Choroid plexus epithelial cell (primary cell): ENCODE data around the gene EIF3B.

Experiments used
- DNase-seq: peaks from one replicate; pipeline ENCODE4 v3.0.0-alpha.2; 2010; ENCODE audit warnings: low read depth
- H3K4me3 ChIP-seq: 2 replicates; pipeline ENCODE4 v1.5.1; 2011; ENCODE audit warnings: low read depth, mild to moderate bottlenecking, control low read depth, low read length, moderate library complexity
- TF ChIP-seq, protein P1 (sequence below): conservative IDR thresholded peaks from 2 replicates; pipeline ENCODE4 v1.5.1; 2011; ENCODE audit warnings: low read depth, mild to moderate bottlenecking, control low read depth, inconsistent platforms, low read length, moderate library complexity

Gene EIF3B

DNA sequence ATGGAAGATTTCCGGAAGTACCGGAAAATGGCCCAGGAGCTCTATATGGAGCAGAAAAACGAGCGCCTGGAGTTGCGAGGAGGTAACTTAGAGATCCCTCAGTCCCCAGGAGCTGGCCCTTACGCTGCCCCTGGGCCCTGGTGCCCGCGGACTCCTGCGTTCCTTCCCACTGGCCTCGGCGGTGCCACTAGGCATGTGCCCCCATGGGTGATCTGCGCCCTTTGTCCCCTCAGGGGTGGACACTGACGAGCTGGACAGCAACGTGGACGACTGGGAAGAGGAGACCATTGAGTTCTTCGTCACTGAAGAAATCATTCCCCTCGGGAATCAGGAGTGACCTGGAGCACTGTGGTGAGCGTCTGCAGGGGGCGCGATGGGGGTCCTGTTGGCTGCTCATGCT, 24.5 kb downstream of the EIF3B start:
- H3K4me3 ChIP-seq, result no peak overlapping the region
- DNase-seq, result no peak
- TF ChIP-seq, protein P1, sequence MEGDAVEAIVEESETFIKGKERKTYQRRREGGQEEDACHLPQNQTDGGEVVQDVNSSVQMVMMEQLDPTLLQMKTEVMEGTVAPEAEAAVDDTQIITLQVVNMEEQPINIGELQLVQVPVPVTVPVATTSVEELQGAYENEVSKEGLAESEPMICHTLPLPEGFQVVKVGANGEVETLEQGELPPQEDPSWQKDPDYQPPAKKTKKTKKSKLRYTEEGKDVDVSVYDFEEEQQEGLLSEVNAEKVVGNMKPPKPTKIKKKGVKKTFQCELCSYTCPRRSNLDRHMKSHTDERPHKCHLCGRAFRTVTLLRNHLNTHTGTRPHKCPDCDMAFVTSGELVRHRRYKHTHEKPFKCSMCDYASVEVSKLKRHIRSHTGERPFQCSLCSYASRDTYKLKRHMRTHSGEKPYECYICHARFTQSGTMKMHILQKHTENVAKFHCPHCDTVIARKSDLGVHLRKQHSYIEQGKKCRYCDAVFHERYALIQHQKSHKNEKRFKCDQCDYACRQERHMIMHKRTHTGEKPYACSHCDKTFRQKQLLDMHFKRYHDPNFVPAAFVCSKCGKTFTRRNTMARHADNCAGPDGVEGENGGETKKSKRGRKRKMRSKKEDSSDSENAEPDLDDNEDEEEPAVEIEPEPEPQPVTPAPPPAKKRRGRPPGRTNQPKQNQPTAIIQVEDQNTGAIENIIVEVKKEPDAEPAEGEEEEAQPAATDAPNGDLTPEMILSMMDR, result no peak

DNA sequence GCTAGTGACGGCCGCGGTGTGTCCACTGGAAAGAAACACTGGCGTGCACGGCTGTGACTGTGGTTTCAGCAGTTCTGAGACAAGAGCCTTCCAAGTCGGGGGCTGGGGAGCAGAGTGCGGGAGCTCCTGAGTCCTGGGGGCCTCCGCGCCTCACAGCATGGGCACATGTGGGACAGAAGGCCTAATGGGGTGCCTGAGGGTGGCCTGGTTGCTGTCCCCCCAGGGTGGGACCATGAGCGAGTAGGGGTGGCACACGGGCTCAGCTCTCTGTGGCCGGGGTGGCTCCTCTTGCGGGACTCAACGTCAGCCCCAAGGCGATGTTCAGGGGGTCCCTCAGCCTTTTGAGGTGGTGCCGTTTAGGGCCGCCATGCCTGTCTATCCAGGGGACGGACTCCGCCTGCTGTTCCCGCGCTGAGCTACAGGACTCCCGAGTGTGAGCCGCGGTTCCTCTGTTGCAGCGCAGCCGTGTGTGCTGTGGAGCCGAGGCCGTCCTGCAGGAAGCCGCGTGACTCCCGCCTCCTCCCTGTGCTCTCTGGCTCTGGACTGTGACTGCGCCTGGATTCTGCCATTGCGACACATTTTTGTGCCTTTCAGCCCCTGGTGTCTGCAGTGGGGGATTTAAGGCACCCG, 25.3 kb downstream of the EIF3B start:
- DNase-seq, result no peak
- TF ChIP-seq, protein P1, result no peak
- H3K4me3 ChIP-seq, result no peak overlapping the region

DNA sequence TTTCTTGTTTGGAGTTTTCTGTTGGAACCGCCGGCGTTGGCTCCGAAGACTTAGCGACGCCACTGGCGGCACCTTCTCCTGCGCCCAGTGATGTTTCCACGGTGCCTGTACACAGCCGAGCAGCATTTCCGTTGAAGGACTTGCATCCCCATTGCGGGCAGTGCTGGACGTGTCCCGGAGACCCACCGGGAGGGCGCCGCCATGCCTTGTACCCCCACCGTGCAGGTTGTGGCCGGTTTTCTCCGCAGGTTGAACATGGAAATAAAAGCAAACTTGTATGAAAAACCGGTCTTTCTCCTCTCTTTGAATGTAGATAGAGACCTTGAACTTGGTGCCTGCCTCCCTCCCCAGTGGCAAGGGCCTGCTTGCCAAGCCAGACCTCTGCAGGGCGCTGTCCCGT, 25.8 kb downstream of the EIF3B start:
- DNase-seq, result no peak
- TF ChIP-seq, protein P1, result no peak
- no peak overlapping the region for H3K4me3 ChIP-seq

DNA sequence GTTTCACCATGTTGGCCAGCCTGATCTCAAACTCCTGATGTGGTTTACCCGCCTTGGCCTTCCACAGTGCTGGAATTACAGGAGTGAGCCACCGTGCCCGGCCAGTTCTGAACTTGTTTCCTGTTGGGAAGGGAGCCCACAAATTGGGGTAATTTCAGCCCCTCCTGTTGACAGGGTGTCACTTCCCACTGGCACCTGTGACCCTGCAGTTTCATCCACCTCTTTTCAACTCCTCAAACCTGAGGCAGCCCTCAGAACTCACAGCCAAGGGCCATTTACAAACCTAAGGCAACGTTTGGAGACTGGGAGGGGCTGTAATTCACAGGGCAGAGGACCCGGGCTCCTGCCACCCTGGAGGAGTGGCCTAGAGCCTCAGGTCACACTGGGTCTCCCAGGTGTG, 26.6 kb downstream of the EIF3B start:
- no peak for DNase-seq
- H3K4me3 ChIP-seq, result no peak overlapping the region
- TF ChIP-seq, protein P1, result no peak

DNA sequence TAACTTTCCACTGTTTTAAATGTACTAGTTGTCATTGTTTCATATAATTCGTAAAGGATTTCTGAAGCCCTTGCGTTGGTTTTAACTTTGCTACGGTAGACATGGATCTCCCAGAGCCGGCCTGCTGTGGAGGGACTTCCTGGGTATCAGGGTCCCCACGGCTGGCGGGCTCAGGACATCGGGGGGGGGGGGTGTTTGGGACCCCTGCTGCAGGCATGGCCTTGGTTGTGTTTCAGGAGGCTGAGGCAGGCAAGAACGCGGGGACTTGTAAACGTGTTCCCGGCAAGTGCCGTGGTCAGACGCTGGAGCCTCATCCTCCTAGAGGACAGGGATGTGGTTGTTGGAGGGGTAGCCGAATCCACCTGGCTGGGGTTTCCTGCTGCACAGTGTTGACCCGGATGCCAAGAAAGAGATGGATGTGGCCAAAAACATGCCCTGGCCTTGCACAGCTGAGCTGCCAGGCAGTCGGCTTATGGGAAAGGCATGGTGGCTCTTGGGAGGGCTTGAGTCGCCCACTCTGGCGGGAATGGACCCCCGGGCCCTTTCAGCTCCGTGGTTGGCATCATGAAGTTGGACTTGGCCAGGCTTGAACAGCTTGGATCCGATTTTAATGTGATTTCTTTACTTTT, 27.4 kb downstream of the EIF3B start:
- TF ChIP-seq, protein P1, result no peak
- no peak for DNase-seq
- H3K4me3 ChIP-seq, result no peak overlapping the region

DNA sequence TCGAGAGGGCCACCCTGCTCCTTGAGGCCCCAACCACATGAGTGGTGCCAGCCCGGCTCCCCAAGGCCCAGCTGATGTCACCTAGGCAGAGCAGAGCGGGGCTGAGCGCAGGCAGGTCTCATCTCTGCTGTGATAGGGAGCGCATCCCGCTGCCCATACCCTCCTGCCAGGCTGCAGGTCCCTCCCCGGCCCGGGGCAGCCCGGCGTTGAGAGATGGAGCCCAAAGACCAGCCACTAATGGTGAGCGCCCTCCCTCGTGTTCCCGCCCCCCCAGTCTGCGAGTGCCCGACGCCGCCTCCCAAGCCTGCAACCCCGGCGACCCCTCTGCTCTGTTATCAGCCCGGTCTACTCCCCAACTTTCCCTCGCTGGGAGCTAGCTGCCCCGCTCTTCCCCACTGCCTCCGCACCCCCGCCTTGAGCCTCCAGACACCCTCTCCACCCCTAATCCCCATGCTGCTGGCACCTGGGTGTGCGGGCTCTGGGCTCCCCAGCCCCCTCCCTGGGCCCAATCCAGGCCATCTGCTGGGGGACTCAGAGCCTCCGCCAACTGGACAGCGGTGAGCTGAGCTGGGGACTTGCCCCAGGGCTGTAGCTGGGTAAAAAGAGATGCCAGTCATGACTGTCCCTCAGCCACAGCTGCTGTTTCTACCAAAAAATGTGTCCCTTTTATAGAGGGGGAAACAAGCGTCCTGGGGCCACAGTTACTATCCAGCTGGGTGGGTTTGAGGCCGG, 29.1 kb downstream of the EIF3B start:
- no peak overlapping the region for H3K4me3 ChIP-seq
- TF ChIP-seq, protein P1, result no peak
- no peak for DNase-seq
